Fibroblast of the aortic adventitia (primary cell): Measurements from ENCODE around the gene MCTS1. TPM values are rescaled to one million over a fixed set of nuclear protein-coding genes. Genes with fewer than 3 reads are reported as not detected.
"Not testable (repeated sequence)": the region's sequence is repeated elsewhere in the genome, so short reads cannot be mapped to it uniquely, and the experiment has no call there.

Experiments
- DNase-seq: peaks from one replicate; pipeline ENCODE4 v3.0.0-alpha.2; 2010; ENCODE audit warnings: low read depth
- H3K4me3 ChIP-seq: 2 replicates; pipeline ENCODE4 v1.5.1; 2011; ENCODE audit warnings: low read depth, mild to moderate bottlenecking, control low read depth, low read length, moderate library complexity
- CTCF ChIP-seq: IDR thresholded peaks from 2 replicates; pipeline ENCODE4 v1.5.1; 2011; ENCODE audit warnings: mild to moderate bottlenecking, low read length, control low read depth, inconsistent platforms; ENCODE audit not compliant: insufficient read depth
- total RNA-seq: library from RNA; depleted of rRNA; stranded (reverse); fragments of >200 nt; gene quantifications from 2 replicates; pipeline ENCODE4 v1.2.3, GENCODE V29; 2012; ENCODE audit warnings: low replicate concordance

The MCTS1 gene
- total RNA-seq, 1 donor, result 52.1 TPM

- no peak for DNase-seq
- no peak for TF ChIP-seq CTCF
- H3K4me3 ChIP-seq, result no peak overlapping the region
These were observed 41.4 kb upstream of the MCTS1 start for GRCh38 chrX:120562569-120562926.

GRCh38 chrX:120564925-120565324 lies 39.0 kb upstream of the MCTS1 start:
- no peak for DNase-seq
- no peak for TF ChIP-seq CTCF
- no peak overlapping the region for H3K4me3 ChIP-seq

GRCh38 chrX:120566817-120567216 lies 37.1 kb upstream of the MCTS1 start:
- no peak for TF ChIP-seq CTCF
- H3K4me3 ChIP-seq, result no peak overlapping the region
- DNase-seq, result no peak

- no peak for TF ChIP-seq CTCF
- H3K4me3 ChIP-seq, result no peak overlapping the region
- no peak for DNase-seq
These were observed 35.9 kb upstream of the MCTS1 start for GRCh38 chrX:120568035-120568434.

GRCh38 chrX:120568609-120569008 lies 35.3 kb upstream of the MCTS1 start:
- no peak for TF ChIP-seq CTCF
- H3K4me3 ChIP-seq, result no peak overlapping the region
- no peak for DNase-seq

GRCh38 chrX:120570011-120570600 lies 33.8 kb upstream of the MCTS1 start:
- no peak for TF ChIP-seq CTCF
- no peak overlapping the region for H3K4me3 ChIP-seq
- DNase-seq, result no peak

- H3K4me3 ChIP-seq, DNase-seq: not testable (repeated sequence)
These were observed 30.1 kb upstream of the MCTS1 start for GRCh38 chrX:120573806-120574205.
